NCI-H1417 (cell line): Measurements from ENCODE around the gene ROBO4.

Source experiments
- DNase-seq, 3 experiments: peaks; one replicate each; lab custom pipeline; 2025; lab: John Stamatoyannopoulos, UW

ROBO4 gene

DNA sequence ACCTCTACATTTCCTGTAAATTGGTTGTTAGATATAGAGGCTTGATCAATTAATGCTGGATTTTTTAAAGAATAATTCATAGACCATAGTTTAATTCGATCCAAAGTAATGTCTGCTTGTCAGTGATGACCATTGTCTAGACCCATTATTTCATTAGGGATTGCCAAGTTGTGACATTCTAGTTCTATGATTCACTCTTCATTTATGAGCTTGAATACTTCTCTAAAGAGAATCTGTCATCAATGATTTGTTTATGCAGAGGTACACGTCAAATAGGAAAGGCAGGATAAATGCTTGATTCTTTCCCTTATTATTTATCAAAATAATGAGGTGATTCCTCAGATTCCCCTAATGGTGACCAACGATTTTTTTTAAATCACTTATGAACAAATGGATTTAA, 56.5 kb downstream of the ROBO4 start:
- no peak for DNase-seq

DNA sequence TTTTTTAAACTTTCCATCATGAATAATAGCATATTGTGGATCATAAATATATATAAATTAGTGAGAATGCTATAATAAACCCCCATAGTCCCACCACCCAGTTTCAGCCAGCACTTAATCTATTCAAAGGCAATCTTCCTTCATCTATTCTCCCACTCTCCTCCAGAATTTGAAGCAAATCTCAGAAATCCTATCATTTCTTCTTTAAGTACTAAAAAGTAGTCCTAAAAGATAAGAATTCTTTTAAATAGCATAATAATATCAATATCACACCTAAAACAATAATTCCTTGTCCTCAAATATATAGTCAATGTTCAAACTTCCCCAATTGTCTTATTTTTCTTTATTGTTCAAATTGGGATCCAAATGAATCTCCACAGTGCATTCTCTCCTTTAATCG, 57.0 kb downstream of the ROBO4 start:
- no peak for DNase-seq

DNA sequence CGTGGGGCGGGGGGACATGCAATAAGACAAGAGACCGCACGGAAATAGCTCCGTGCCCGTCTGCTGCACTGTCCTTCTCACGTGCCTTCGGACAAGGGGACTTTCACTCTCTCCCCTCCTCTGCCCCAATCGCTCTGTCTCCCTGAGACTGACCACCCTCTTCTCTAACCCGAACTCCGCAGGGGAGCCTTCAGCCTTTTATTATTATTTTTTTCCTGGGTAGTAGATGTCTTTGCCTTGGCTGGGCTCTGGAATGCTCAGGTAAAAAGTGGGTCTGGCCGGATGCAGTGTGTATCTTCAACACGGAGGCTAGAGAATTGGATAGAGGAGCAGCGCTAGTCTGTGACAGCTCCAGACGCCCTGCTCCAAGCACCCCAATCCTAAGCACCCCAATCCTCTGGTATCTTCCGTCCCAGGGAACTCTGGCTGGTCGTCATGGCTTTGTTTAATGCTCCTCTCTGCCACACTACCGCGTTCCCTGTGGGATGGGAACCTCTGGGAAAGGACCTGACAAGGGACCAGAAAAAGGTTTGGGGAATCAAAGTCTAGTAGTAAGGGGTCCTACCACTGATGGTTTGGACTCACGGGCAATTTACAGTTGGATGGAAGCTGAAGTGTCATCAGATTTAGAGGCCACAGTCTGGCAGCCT, 57.6 kb downstream of the ROBO4 start:
- DNase-seq = peak in 1 of 3 experiments; percentile 44

DNA sequence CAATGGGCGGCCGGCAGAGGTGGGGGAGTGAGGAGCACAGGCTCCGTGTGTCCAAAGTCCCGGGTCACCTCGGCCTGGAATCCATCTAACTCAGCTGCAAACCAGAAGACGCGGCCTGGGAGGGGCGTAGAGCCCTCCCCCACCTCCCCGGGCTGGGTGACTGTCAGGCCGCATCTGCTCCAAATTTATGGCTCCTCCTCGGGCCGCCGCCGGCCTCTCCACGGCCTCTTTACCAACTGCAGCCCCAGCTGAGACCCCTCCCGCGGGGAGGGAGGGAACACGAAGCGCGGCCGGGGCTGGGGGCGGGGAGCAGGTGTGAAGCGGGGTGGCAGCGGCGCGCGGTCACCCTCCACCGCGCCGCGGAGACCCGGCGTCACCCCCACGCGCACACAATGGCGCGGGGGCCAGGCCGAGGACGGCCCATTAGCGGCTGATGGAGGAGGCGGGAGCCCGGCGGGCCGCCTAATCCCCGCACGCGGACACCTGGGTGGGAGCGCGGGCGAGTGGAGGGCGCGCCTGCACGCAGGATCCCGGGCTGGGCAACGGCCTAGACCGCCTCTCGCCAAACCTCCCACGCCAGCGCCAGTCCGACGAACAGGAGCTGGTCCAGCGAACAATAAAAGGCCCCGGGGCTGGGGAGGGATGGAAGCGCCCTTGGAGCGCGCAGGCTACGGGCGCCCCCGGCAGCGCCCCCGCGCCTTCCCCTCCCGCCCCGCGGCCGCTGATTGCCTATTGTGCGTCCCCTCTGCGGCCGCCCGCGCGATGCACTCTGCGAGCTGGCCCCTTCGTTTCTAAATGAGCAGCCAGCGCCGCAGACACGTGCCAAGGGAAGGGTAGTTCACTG, 58.3 kb downstream of the ROBO4 start:
- DNase-seq = peak; percentile 4 to 89 (median 85)

DNA sequence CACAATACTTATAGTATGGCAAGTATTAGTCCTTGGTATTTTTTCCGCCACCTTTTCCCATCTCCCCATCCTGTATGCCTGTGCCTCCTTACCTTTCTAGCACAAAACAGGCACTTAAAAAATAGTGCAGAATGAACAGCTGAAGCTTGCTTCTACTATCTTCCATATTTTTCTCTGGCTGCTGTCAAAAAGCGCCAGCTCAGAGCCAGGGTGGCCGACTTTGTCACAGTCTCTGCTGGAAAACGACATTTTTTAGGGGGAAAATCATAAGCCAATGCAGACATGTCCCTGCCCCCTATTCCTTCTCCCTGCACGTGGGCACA, 58.9 kb downstream of the ROBO4 start:
- DNase-seq = no peak

DNA sequence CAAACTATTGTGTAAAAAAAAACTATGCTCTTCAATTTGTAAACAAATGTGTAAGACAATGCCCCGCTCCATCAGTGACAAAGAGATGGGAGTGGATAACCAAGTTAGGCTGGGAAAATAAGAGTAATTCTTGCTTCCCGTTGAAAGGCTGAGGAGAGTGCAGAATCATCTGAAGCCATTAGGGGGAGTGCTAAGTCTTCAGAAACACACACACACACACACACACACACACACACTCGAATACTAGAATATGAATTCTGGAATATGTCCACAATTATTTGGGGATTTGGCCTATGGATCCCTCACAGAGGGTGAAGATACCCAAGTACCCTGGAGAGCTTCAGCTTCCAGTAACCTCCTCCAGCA, 60.2 kb downstream of the ROBO4 start:
- peak; percentile 4 to 90 (median 74) for DNase-seq

DNA sequence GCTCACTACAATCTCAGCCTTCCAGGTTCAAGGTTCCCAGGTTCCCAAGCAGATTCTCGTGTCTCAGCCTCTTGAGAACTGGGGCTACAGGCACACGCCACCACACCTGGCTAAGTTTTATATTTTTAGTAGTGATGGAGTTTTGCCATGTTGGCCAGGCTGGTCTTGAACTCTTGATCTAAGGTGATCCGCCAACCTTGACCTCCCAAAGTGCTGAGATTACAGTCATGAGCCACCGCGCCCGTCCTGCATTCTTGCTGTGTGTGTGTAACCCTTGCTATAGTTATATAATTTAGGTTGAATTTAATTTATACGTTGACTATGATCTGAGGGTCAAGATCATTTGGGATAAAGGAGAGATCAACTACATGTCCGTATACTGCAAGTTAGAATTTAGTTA, 61.7 kb downstream of the ROBO4 start:
- no peak for DNase-seq

DNA sequence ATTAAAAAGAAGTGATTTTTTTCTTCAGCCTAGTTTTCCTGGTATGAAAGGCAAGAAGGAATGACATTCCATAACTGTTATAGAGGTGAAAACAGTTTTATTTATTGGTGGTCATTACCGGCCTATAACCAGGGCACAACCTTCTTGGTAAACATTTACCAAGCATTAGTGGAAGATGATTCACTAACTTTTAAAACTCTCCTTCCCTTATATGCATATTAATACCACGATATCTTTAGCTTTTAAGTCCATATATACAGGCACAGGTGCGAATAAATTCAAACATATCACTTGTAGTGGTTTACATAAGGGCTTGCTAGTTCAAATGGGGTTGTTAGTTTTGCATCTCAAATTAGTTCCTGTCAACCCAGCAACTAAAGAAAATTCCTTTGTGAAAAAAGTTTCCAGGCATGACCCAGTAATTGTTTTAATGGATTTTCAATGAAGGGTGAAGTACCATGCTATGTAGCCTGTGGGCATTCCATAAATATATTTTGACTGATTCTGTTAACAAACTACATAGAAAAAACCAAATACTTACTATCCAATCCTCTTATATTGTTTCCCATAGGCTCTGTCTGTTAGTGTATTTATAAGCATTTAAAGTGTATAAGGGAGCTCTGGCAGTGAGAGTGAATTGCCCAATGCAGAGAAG, 63.0 kb downstream of the ROBO4 start:
- DNase-seq = no peak
